Adrenal gland (tissue), 5 donors: ENCODE results near the gene ACOX2.

Experiments
- CTCF ChIP-seq, 6 experiments: fragments of 450-650 bp in 4 of 6; fragments of 200-600 bp in 2 of 6; sonication (generic) in 1 of 6; IDR thresholded peaks; 1 replicate in 5 of 6; 2 replicates in 1 of 6; pipeline versions ENCODE4 v1.5.1 to v1.8.0; 2016 to 2021; ENCODE audit warnings: antibody characterized with exemption in 6 of 6, mild to moderate bottlenecking in 2 of 6, moderate library complexity in 1 of 6
- POLR2A ChIP-seq, 2 donors: fragments of 450-650 bp; IDR thresholded peaks; one replicate each; pipeline ENCODE4 v1.6.1; 2017; ENCODE audit warnings: antibody characterized with exemption in 2 of 2, mild to moderate bottlenecking in 2 of 2, moderate library complexity in 1 of 2
- donor health status: DM: no; HTN: no; CAD: no.

- TF ChIP-seq CTCF (IDR thresholded peaks at IDR 0.05) (no peak), POLR2A (IDR thresholded peaks at IDR 0.05) (no peak)
Measured at GRCh38 chr3:58528629-58529028, 8.4 kb downstream of the ACOX2 start.
